ENCODE results near the gene CDV3. TPM values are rescaled to one million over a fixed set of nuclear protein-coding genes. Genes with fewer than 3 reads are reported as not detected.

CDV3 gene
- total and polyA plus RNA-seq, 2 donors (not counting 3 experiments of a cell fraction or from before 2014, with no cell fraction given): 46.7 to 229 TPM

GRCh38 chr3:133620066-133620784 lies 46.7 kb downstream of the CDV3 start:
- no peak for DNase-seq (ENCODE audit: low read depth, low spot score)
- H3K9ac ChIP-seq (replicated peaks; ENCODE audit: extremely low read depth, insufficient read depth, low read length): no peak overlapping the region
- no peak overlapping the region for H2AFZ ChIP-seq (ENCODE audit: low read depth, low read length)
- H3K27me3 ChIP-seq (ENCODE audit: control insufficient read depth in 2 of 2, insufficient read depth in 2 of 2, low read length in 2 of 2): no peaks in the 10 kb centered on the region
- BruUV-seq (replicated peaks): no TSS peak
- ChIA-PET POLR2A (no interaction called here), CTCF (interaction anchor here (1.4 kb wide), 1 partner anchor 29 kb away, joined by 4 read pairs; no protein-coding TSS in a partner anchor)
- FAIRE-seq: no peak
- H3K4me1 ChIP-seq (ENCODE audit: control insufficient read depth, extremely low read depth, insufficient read depth, low read length): no peaks in the 10 kb centered on the region
- no peaks in the 10 kb centered on the region for H4K20me1 ChIP-seq (replicated peaks; ENCODE audit: control insufficient read depth, extremely low read depth, insufficient read depth, low read length)
- peaks cover 7 to 13% of the 10 kb centered on the region in 2 experiments for H3K36me3 ChIP-seq (ENCODE audit: control insufficient read depth in 2 of 2, extremely low read depth in 1 of 2, insufficient read depth in 2 of 2, low read length in 2 of 2)
- no peak for TF ChIP-seq EZH2 (IDR thresholded peaks at IDR 0.05; ENCODE audit: borderline replicate concordance, low read depth, low read length, severe bottlenecking)
- TF ChIP-seq FOS (IDR thresholded peaks at IDR 0.05; ENCODE audit: borderline replicate concordance, insufficient read depth, low read length): no peak
- no peak for TF ChIP-seq MYC (IDR thresholded peaks at IDR 0.05; ENCODE audit: low read depth, low read length)
- no peak for TF ChIP-seq JUN (IDR thresholded peaks at IDR 0.05; ENCODE audit: borderline replicate concordance, insufficient read depth, insufficient read length, low read depth)
- TF ChIP-seq, protein P1, sequence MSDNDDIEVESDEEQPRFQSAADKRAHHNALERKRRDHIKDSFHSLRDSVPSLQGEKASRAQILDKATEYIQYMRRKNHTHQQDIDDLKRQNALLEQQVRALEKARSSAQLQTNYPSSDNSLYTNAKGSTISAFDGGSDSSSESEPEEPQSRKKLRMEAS (IDR thresholded peaks at IDR 0.05; ENCODE audit: insufficient read depth, insufficient read length): no peak
- TF ChIP-seq GATA2 (IDR thresholded peaks at IDR 0.05; ENCODE audit: insufficient read depth, insufficient read length, low read depth, low read length): no peak
- TF ChIP-seq, protein P2, sequence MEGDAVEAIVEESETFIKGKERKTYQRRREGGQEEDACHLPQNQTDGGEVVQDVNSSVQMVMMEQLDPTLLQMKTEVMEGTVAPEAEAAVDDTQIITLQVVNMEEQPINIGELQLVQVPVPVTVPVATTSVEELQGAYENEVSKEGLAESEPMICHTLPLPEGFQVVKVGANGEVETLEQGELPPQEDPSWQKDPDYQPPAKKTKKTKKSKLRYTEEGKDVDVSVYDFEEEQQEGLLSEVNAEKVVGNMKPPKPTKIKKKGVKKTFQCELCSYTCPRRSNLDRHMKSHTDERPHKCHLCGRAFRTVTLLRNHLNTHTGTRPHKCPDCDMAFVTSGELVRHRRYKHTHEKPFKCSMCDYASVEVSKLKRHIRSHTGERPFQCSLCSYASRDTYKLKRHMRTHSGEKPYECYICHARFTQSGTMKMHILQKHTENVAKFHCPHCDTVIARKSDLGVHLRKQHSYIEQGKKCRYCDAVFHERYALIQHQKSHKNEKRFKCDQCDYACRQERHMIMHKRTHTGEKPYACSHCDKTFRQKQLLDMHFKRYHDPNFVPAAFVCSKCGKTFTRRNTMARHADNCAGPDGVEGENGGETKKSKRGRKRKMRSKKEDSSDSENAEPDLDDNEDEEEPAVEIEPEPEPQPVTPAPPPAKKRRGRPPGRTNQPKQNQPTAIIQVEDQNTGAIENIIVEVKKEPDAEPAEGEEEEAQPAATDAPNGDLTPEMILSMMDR (IDR thresholded peaks at IDR 0.05; ENCODE audit: extremely low read depth in 1 of 2, insufficient read depth in 1 of 2, low read depth in 1 of 2, low read length in 2 of 2): no peak
- TF ChIP-seq POLR2A (IDR thresholded peaks at IDR 0.05; ENCODE audit: low read depth, low read length): no peak
- no peak for TF ChIP-seq POLR2AphosphoS5 (IDR thresholded peaks at IDR 0.05; ENCODE audit: insufficient read depth, low read depth, low read length)
- dilution Hi-C loops (cut with MboI; ENCODE audit: extremely low pct_ligation_motif_present, low sequenced_read_pairs): no loop called here
- no peaks in the 10 kb centered on the region for H3K79me2 ChIP-seq (ENCODE audit: control insufficient read depth, insufficient read depth, low read length)
- intact Hi-C loops (cut with micrococcal nuclease): no loop called here
- no peak overlapping the region for H3K27ac ChIP-seq (ENCODE audit: insufficient read depth, low read depth, low read length)
- no peaks in the 10 kb centered on the region for H3K9me3 ChIP-seq (replicated peaks; ENCODE audit: control insufficient read depth, insufficient read depth, low read length)
- no peak overlapping the region for H3K4me3 ChIP-seq (replicated peaks in 1 of 3; ENCODE audit: insufficient read depth in 1 of 3, low read depth in 1 of 3, low read length in 3 of 3)
- H3K9me1 ChIP-seq (replicated peaks; ENCODE audit: control insufficient read depth, extremely low read depth, insufficient read depth, low read length): no peaks in the 10 kb centered on the region
- no peak overlapping the region for H3K4me2 ChIP-seq (ENCODE audit: insufficient read depth, low read length)

All from endothelial cell of umbilical vein (primary cell).